Lower leg skin (tissue), 3 donors: ENCODE results near the gene IFNK.

Source experiments
- POLR2A ChIP-seq, 2 donors: fragments of 450-650 bp; IDR thresholded peaks; one replicate each; pipeline ENCODE4 v1.6.1; 2016 to 2017; ENCODE audit warnings: antibody characterized with exemption in 2 of 2, mild to moderate bottlenecking in 1 of 2, moderate library complexity in 1 of 2
- TF ChIP-seq, protein P1 (sequence below), 3 donors: fragments of 450-650 bp; IDR thresholded peaks; one replicate each; pipeline ENCODE4 v1.5.1; 2016; ENCODE audit warnings: antibody characterized with exemption in 3 of 3, mild to moderate bottlenecking in 3 of 3, moderate library complexity in 2 of 3

- TF ChIP-seq, protein P1, sequence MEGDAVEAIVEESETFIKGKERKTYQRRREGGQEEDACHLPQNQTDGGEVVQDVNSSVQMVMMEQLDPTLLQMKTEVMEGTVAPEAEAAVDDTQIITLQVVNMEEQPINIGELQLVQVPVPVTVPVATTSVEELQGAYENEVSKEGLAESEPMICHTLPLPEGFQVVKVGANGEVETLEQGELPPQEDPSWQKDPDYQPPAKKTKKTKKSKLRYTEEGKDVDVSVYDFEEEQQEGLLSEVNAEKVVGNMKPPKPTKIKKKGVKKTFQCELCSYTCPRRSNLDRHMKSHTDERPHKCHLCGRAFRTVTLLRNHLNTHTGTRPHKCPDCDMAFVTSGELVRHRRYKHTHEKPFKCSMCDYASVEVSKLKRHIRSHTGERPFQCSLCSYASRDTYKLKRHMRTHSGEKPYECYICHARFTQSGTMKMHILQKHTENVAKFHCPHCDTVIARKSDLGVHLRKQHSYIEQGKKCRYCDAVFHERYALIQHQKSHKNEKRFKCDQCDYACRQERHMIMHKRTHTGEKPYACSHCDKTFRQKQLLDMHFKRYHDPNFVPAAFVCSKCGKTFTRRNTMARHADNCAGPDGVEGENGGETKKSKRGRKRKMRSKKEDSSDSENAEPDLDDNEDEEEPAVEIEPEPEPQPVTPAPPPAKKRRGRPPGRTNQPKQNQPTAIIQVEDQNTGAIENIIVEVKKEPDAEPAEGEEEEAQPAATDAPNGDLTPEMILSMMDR (IDR thresholded peaks at IDR 0.05), result no peak
- TF ChIP-seq POLR2A (IDR thresholded peaks at IDR 0.05), result no peak
Observed at GRCh38 chr9:27483576-27483975, 40.5 kb upstream of the IFNK start.
